ENCODE results near the gene CDK14.

The CDK14 gene

DNA sequence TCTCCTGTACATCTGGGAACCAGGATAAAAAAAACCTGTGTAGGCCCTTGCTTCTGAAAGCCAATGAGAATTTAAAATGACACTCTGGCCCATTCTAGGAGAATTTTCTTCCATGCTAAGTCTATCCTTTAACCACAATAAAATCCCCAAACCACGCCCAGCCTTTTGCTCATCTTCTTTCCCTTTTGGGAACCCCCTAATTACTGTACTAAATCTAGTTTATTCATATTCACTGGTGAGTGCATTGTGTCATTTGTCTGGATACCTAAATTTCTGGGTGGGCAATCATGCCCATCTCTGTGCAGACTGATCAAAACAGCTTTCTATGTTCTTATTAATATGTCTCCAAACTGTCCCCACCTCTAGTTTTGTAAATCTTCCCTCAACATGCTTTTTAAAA, 11.7 kb upstream of the CDK14 start:
- Histone ChIP-seq H3K9me3 (ENCODE audit: insufficient read depth, low read length, severe bottlenecking) (no peaks in the 10 kb centered on the region), H3K79me2 (ENCODE audit: insufficient read depth, low read length) (no peaks in the 10 kb centered on the region), H2AFZ (ENCODE audit: low read depth, low read length) (no peak overlapping the region), H3K27ac (ENCODE audit: low read length) (no peak overlapping the region), H3K4me3 (ENCODE audit: low read depth in 1 of 2, low read length in 2 of 2) (no peak overlapping the region), H3K4me1 (ENCODE audit: insufficient read depth, low read length) (no peaks in the 10 kb centered on the region), H3K36me3 (ENCODE audit: insufficient read depth, low read length) (no peaks in the 10 kb centered on the region), H4K20me1 (ENCODE audit: insufficient read depth, low read length) (no peaks in the 10 kb centered on the region), H3K4me2 (ENCODE audit: insufficient read depth, low read length) (no peak overlapping the region), H3K27me3 (ENCODE audit: insufficient read depth, low read length, poor library complexity) (no peaks in the 10 kb centered on the region), H3K9ac (ENCODE audit: low read depth, low read length) (no peak overlapping the region)
- TF ChIP-seq EZH2 (IDR thresholded peaks at IDR 0.05; ENCODE audit: borderline replicate concordance, low read depth, low read length, severe bottlenecking), result no peak
- TF ChIP-seq, protein P1, sequence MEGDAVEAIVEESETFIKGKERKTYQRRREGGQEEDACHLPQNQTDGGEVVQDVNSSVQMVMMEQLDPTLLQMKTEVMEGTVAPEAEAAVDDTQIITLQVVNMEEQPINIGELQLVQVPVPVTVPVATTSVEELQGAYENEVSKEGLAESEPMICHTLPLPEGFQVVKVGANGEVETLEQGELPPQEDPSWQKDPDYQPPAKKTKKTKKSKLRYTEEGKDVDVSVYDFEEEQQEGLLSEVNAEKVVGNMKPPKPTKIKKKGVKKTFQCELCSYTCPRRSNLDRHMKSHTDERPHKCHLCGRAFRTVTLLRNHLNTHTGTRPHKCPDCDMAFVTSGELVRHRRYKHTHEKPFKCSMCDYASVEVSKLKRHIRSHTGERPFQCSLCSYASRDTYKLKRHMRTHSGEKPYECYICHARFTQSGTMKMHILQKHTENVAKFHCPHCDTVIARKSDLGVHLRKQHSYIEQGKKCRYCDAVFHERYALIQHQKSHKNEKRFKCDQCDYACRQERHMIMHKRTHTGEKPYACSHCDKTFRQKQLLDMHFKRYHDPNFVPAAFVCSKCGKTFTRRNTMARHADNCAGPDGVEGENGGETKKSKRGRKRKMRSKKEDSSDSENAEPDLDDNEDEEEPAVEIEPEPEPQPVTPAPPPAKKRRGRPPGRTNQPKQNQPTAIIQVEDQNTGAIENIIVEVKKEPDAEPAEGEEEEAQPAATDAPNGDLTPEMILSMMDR (IDR thresholded peaks at IDR 0.05; ENCODE audit: borderline replicate concordance, extremely low read depth, low read length, poor library complexity, severe bottlenecking), result no peak
- ATAC-seq (ENCODE audit: insufficient read depth, low read depth), result no peak
- DNase-seq, result no peak

DNA sequence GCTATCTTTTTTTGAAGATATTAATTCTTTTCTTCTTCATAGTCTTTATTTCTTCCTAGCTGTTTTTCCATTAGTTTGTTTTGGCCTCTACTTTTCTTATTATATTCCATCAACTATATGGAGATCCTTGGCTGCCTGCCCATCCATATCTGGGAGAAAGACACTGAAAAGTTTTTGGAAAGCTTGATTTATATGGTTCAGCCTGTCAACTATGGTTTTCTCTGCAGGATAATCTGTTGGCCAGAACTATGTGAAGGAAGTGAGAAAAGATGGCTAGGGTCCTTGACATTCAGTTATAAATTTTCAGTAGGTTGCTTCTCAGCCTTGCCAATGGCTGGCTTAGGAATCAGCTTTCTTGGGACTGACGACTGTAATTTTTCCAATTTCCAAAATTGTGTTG, 10.0 kb upstream of the CDK14 start:
- Histone ChIP-seq H3K4me1 (ENCODE audit: insufficient read depth, low read length) (no peaks in the 10 kb centered on the region), H3K4me2 (ENCODE audit: insufficient read depth, low read length) (no peak overlapping the region)
- no peak for ATAC-seq (ENCODE audit: insufficient read depth, low read depth)

DNA sequence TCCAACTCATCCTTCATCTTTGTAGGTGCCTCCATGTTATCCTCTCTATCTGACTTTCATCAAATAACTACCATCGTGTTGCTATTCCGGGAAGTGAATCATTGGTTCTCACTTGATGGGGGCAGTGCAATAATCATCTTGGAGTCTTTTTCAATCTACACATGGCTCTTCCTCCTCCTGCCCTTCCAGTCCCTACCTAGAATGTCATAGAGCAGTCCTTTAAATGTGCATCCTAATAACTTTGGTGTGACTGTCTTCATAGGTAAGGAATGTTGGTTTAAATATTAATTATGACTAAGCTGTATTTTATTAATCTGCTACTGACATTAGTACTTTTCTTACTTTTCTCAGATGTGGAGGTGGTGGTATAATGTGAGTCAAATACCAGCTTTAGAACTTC, 8.4 kb upstream of the CDK14 start:
- no peaks in the 10 kb centered on the region for H3K27me3 ChIP-seq (ENCODE audit: insufficient read depth, low read length, poor library complexity)
- H3K4me1 ChIP-seq (ENCODE audit: insufficient read depth, low read length), result no peaks in the 10 kb centered on the region
- H3K4me3 ChIP-seq (ENCODE audit: low read depth in 1 of 2, low read length in 2 of 2), result no peak overlapping the region
- H3K9me3 ChIP-seq (ENCODE audit: insufficient read depth, low read length, severe bottlenecking), result no peaks in the 10 kb centered on the region
- H4K20me1 ChIP-seq (ENCODE audit: insufficient read depth, low read length), result no peaks in the 10 kb centered on the region
- no peaks in the 10 kb centered on the region for H3K36me3 ChIP-seq (ENCODE audit: insufficient read depth, low read length)
- no peak overlapping the region for H3K4me2 ChIP-seq (ENCODE audit: insufficient read depth, low read length)
- H3K9ac ChIP-seq (ENCODE audit: low read depth, low read length), result no peak overlapping the region
- no peak for TF ChIP-seq EZH2 (IDR thresholded peaks at IDR 0.05; ENCODE audit: borderline replicate concordance, low read depth, low read length, severe bottlenecking)
- TF ChIP-seq, protein P1 (IDR thresholded peaks at IDR 0.05; ENCODE audit: borderline replicate concordance, extremely low read depth, low read length, poor library complexity, severe bottlenecking), result no peak
- DNase-seq (no peak), ATAC-seq (ENCODE audit: insufficient read depth, low read depth) (no peak)
- no peak overlapping the region for H2AFZ ChIP-seq (ENCODE audit: low read depth, low read length)
- no peak overlapping the region for H3K27ac ChIP-seq (ENCODE audit: low read length)
- H3K79me2 ChIP-seq (ENCODE audit: insufficient read depth, low read length), result no peaks in the 10 kb centered on the region

More for the DNA sequence above, 10.0 kb upstream of the CDK14 start:
- Histone ChIP-seq H3K79me2 (ENCODE audit: insufficient read depth, low read length) (no peaks in the 10 kb centered on the region), H4K20me1 (ENCODE audit: insufficient read depth, low read length) (no peaks in the 10 kb centered on the region), H3K9me3 (ENCODE audit: insufficient read depth, low read length, severe bottlenecking) (no peaks in the 10 kb centered on the region), H3K36me3 (ENCODE audit: insufficient read depth, low read length) (no peaks in the 10 kb centered on the region), H3K9ac (ENCODE audit: low read depth, low read length) (no peak overlapping the region), H3K27ac (ENCODE audit: low read length) (no peak overlapping the region), H2AFZ (ENCODE audit: low read depth, low read length) (no peak overlapping the region), H3K4me3 (ENCODE audit: low read depth in 1 of 2, low read length in 2 of 2) (no peak overlapping the region), H3K27me3 (ENCODE audit: insufficient read depth, low read length, poor library complexity) (no peaks in the 10 kb centered on the region)
- DNase-seq, result no peak
- TF ChIP-seq EZH2 (IDR thresholded peaks at IDR 0.05; ENCODE audit: borderline replicate concordance, low read depth, low read length, severe bottlenecking), result no peak
- TF ChIP-seq, protein P1 (IDR thresholded peaks at IDR 0.05; ENCODE audit: borderline replicate concordance, extremely low read depth, low read length, poor library complexity, severe bottlenecking), result no peak

DNA sequence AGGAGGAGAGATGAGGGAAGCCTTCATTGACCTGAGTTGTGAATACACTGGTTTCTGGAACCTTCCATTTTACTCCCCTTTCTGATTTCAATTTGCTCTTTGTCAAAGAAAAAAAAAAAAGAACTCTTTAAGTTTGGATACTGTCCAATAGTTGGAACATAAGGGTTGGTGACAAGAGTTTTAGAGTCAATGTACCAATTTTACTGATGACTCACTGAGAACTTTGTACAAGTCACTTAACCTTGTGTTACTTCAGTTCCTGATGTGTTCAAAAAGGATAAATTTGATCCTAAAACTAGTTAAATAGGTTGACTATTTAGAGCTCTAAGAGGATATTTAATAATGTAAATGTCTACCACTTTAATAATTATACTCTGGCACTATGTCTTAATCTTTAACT, 4.1 kb upstream of the CDK14 start:
- H3K4me3 ChIP-seq (ENCODE audit: low read depth in 1 of 2, low read length in 2 of 2), result no peak overlapping the region
- H3K27me3 ChIP-seq (ENCODE audit: insufficient read depth, low read length, poor library complexity), result no peaks in the 10 kb centered on the region
- H3K4me1 ChIP-seq (ENCODE audit: insufficient read depth, low read length), result no peaks in the 10 kb centered on the region
- no peaks in the 10 kb centered on the region for H4K20me1 ChIP-seq (ENCODE audit: insufficient read depth, low read length)
- H3K4me2 ChIP-seq (ENCODE audit: insufficient read depth, low read length), result no peak overlapping the region
- H3K27ac ChIP-seq (ENCODE audit: low read length), result no peak overlapping the region
- ATAC-seq (ENCODE audit: insufficient read depth, low read depth), result no peak
- no peak overlapping the region for H3K9ac ChIP-seq (ENCODE audit: low read depth, low read length)
- TF ChIP-seq, protein P1 (IDR thresholded peaks at IDR 0.05; ENCODE audit: borderline replicate concordance, extremely low read depth, low read length, poor library complexity, severe bottlenecking), result no peak
- no peak for TF ChIP-seq EZH2 (IDR thresholded peaks at IDR 0.05; ENCODE audit: borderline replicate concordance, low read depth, low read length, severe bottlenecking)
- no peaks in the 10 kb centered on the region for H3K79me2 ChIP-seq (ENCODE audit: insufficient read depth, low read length)
- no peak for DNase-seq
- no peaks in the 10 kb centered on the region for H3K9me3 ChIP-seq (ENCODE audit: insufficient read depth, low read length, severe bottlenecking)
- no peaks in the 10 kb centered on the region for H3K36me3 ChIP-seq (ENCODE audit: insufficient read depth, low read length)
- no peak overlapping the region for H2AFZ ChIP-seq (ENCODE audit: low read depth, low read length)

All from DND-41 (cell line).